Measurements from ENCODE around the gene FGF18. TPM values are rescaled to one million over a fixed set of nuclear protein-coding genes. Genes with fewer than 3 reads are reported as not detected.

Gene FGF18
- total RNA-seq, 1 donor from 2014 or later = 0.13 TPM

- Mint-ChIP-seq H3K27me3 (ENCODE audit: unreplicated experiment) (no peaks in the 10 kb centered on the region), H3K9me3 (ENCODE audit: unreplicated experiment) (no peaks in the 10 kb centered on the region), H3K27ac (ENCODE audit: unreplicated experiment) (no peak overlapping the region), H3K4me1 (ENCODE audit: unreplicated experiment) (no peaks in the 10 kb centered on the region), H3K4me3 (ENCODE audit: unreplicated experiment) (no peak overlapping the region), H3K36me3 (ENCODE audit: low read depth, unreplicated experiment) (peaks cover 40% of the 10 kb centered on the region)
- DNase-seq (ENCODE audit: low spot score) = no peak
- no peak for TF ChIP-seq CTCF (IDR thresholded peaks at IDR 0.05; ENCODE audit: unreplicated experiment)
Observed at GRCh38 chr5:171405615-171406014, 13.8 kb upstream of the FGF18 start.

- no peaks in the 10 kb centered on the region for H3K9me3 Mint-ChIP-seq (ENCODE audit: unreplicated experiment)
Observed at GRCh38 chr5:171407234-171407633, 12.2 kb upstream of the FGF18 start.

GRCh38 chr5:171409164-171410136 lies 10.0 kb upstream of the FGF18 start:
- H3K9me3 Mint-ChIP-seq (ENCODE audit: unreplicated experiment) = no peaks in the 10 kb centered on the region
- TF ChIP-seq CTCF (IDR thresholded peaks at IDR 0.05; ENCODE audit: unreplicated experiment) = no peak
- H3K36me3 Mint-ChIP-seq (ENCODE audit: low read depth, unreplicated experiment) = peaks cover 32% of the 10 kb centered on the region
- no peak for DNase-seq (ENCODE audit: low spot score)
- no peaks in the 10 kb centered on the region for H3K4me1 Mint-ChIP-seq (ENCODE audit: unreplicated experiment)
- H3K4me3 Mint-ChIP-seq (ENCODE audit: unreplicated experiment) = no peak overlapping the region
- H3K27ac Mint-ChIP-seq (ENCODE audit: unreplicated experiment) = no peak overlapping the region
- no peaks in the 10 kb centered on the region for H3K27me3 Mint-ChIP-seq (ENCODE audit: unreplicated experiment)

More at GRCh38 chr5:171407234-171407633, 12.2 kb upstream of the FGF18 start:
- TF ChIP-seq CTCF (IDR thresholded peaks at IDR 0.05; ENCODE audit: unreplicated experiment) = no peak
- DNase-seq (ENCODE audit: low spot score) = no peak
- H3K36me3 Mint-ChIP-seq (ENCODE audit: low read depth, unreplicated experiment) = peaks cover 27% of the 10 kb centered on the region
- H3K4me3 Mint-ChIP-seq (ENCODE audit: unreplicated experiment) = no peak overlapping the region
- no peaks in the 10 kb centered on the region for H3K27me3 Mint-ChIP-seq (ENCODE audit: unreplicated experiment)
- no peaks in the 10 kb centered on the region for H3K4me1 Mint-ChIP-seq (ENCODE audit: unreplicated experiment)
- H3K27ac Mint-ChIP-seq (ENCODE audit: unreplicated experiment) = no peak overlapping the region

GRCh38 chr5:171410181-171410580 lies 9.3 kb upstream of the FGF18 start:
- Mint-ChIP-seq H3K27ac (ENCODE audit: unreplicated experiment) (no peak overlapping the region), H3K4me1 (ENCODE audit: unreplicated experiment) (no peaks in the 10 kb centered on the region), H3K9me3 (ENCODE audit: unreplicated experiment) (no peaks in the 10 kb centered on the region)

More at GRCh38 chr5:171410181-171410580, 9.3 kb upstream of the FGF18 start:
- TF ChIP-seq CTCF (IDR thresholded peaks at IDR 0.05; ENCODE audit: unreplicated experiment) = no peak
- Mint-ChIP-seq H3K27me3 (ENCODE audit: unreplicated experiment) (no peaks in the 10 kb centered on the region), H3K4me3 (ENCODE audit: unreplicated experiment) (no peak overlapping the region), H3K36me3 (ENCODE audit: low read depth, unreplicated experiment) (peaks cover 28% of the 10 kb centered on the region)
- no peak for DNase-seq (ENCODE audit: low spot score)

Measured in endothelial cell (in vitro differentiated cells).